Smooth muscle cell (in vitro differentiated cells): ENCODE data around the gene FRS2. TPM values are rescaled to one million over a fixed set of nuclear protein-coding genes. Genes with fewer than 3 reads are reported as not detected.

Source experiments
- DNase-seq: peaks from one replicate; lab custom pipeline; 2025; ENCODE audit not compliant: unreplicated experiment; lab: John Stamatoyannopoulos, UW
- H2AFZ ChIP-seq: fragments of 200-600 bp; sonication (generic); 2 replicates; pipeline ENCODE4 v1.6.0; 2016; ENCODE audit warnings: antibody characterized with exemption, low read depth, mild to moderate bottlenecking
- H3F3A ChIP-seq: fragments of 200-600 bp; sonication (generic); 2 replicates; pipeline ENCODE4 v1.6.0; 2017; ENCODE audit warnings: antibody characterized with exemption, low read depth
- H3K27ac ChIP-seq: fragments of 200-600 bp; sonication (generic); 2 replicates; pipeline ENCODE4 v1.5.1; 2016; ENCODE audit warnings: low read depth, mild to moderate bottlenecking
- H3K27me3 ChIP-seq: fragments of 200-600 bp; sonication (generic); 2 replicates; pipeline ENCODE4 v1.6.1; 2016; ENCODE audit warnings: low read depth, mild to moderate bottlenecking
- H3K36me3 ChIP-seq: fragments of 200-600 bp; sonication (generic); 2 replicates; pipeline ENCODE4 v1.5.1; 2016; ENCODE audit warnings: low read depth
- H3K4me1 ChIP-seq: fragments of 200-600 bp; sonication (generic); 2 replicates; pipeline ENCODE4 v1.5.1; 2016; ENCODE audit warnings: low read depth
- H3K4me2 ChIP-seq: fragments of 200-600 bp; sonication (generic); 2 replicates; pipeline ENCODE4 v1.6.0; 2016; ENCODE audit warnings: mild to moderate bottlenecking
- H3K4me3 ChIP-seq: fragments of 200-600 bp; sonication (generic); 2 replicates; pipeline ENCODE4 v1.5.1; 2016; ENCODE audit warnings: mild to moderate bottlenecking
- H3K79me2 ChIP-seq: fragments of 200-600 bp; sonication (generic); 2 replicates; pipeline ENCODE4 v1.6.0; 2016; ENCODE audit warnings: low read depth, mild to moderate bottlenecking
- H3K9ac ChIP-seq: fragments of 200-600 bp; sonication (generic); 2 replicates; pipeline ENCODE4 v1.6.0; 2016; ENCODE audit warnings: low read depth
- H3K9me3 ChIP-seq: fragments of 200-600 bp; sonication (generic); replicated peaks from 2 replicates; pipeline ENCODE4 v1.5.1; 2016; ENCODE audit warnings: low read depth
- H4K20me1 ChIP-seq: fragments of 200-600 bp; sonication (generic); 2 replicates; pipeline ENCODE4 v1.6.0; 2016; ENCODE audit warnings: low read depth
- CTCF ChIP-seq: fragments of 200-600 bp; sonication (generic); IDR thresholded peaks from 2 replicates; pipeline ENCODE4 v1.5.1; 2017; ENCODE audit warnings: borderline replicate concordance, mild to moderate bottlenecking, antibody characterized with exemption; ENCODE audit not compliant: insufficient read depth, poor library complexity, severe bottlenecking
- WGBS: methylation state at CpG from one replicate; pipeline ENCODE4 v1.1.7; 2016; ENCODE audit warnings: low lambda C conversion rate; 5-methylcytosine and 5-hydroxymethylcytosine counted together
- polyA plus RNA-seq: library from polyadenylated mRNA; unstranded; fragments of >200 nt; fragmentation: Nextera tagmentation; extraction: Ambion mirVana; gene quantifications from 2 replicates; pipeline ENCODE4 v1.2.1, GENCODE V29; 2016
- total RNA-seq: library from RNA; depleted of rRNA; stranded (reverse); fragments of >200 nt; gene quantifications from 2 replicates; pipeline ENCODE4 v1.2.3, GENCODE V29; 2014

FRS2 gene
- total and polyA plus RNA-seq, 2 experiments from 2014 or later: 23.8 to 90.2 TPM

- no peak overlapping the region for H3K27ac ChIP-seq
- no peaks in the 10 kb centered on the region for H3K9me3 ChIP-seq
- H3K9ac ChIP-seq: no peak overlapping the region
- H2AFZ ChIP-seq: no peak overlapping the region
- H3K36me3 ChIP-seq: peaks cover 3% of the 10 kb centered on the region
- no peak overlapping the region for H3K4me2 ChIP-seq
- H3K27me3 ChIP-seq: no peaks in the 10 kb centered on the region
- H3K4me1 ChIP-seq: no peaks in the 10 kb centered on the region
- 100% methylated on average over 2 of the region's 2 CpGs for WGBS
- peaks cover 3% of the 10 kb centered on the region for H3K79me2 ChIP-seq
- no peak for TF ChIP-seq CTCF
- H3F3A ChIP-seq: peaks cover 10% of the 10 kb centered on the region
- H3K4me3 ChIP-seq: no peak overlapping the region
- no peak for DNase-seq
- H4K20me1 ChIP-seq: no peaks in the 10 kb centered on the region
Observed at GRCh38 chr12:69578283-69578682, 108.1 kb downstream of the FRS2 start.

- Histone ChIP-seq H2AFZ (no peak overlapping the region), H3K36me3 (peaks cover 1% of the 10 kb centered on the region), H3F3A (peaks cover 11% of the 10 kb centered on the region), H3K4me1 (no peaks in the 10 kb centered on the region), H3K27me3 (no peaks in the 10 kb centered on the region), H3K27ac (no peak overlapping the region), H4K20me1 (no peaks in the 10 kb centered on the region), H3K9ac (no peak overlapping the region), H3K4me2 (no peak overlapping the region), H3K79me2 (peaks cover 3% of the 10 kb centered on the region), H3K9me3 (no peaks in the 10 kb centered on the region), H3K4me3 (no peak overlapping the region)
- DNase-seq: no peak
- 93% methylated on average over 4 of the region's 4 CpGs for WGBS
- TF ChIP-seq CTCF: no peak
Observed at GRCh38 chr12:69579029-69579428, 108.8 kb downstream of the FRS2 start.

GRCh38 chr12:69580074-69580473 is 109.9 kb downstream of the FRS2 start:
- Histone ChIP-seq H3K9ac (no peak overlapping the region), H3K79me2 (peaks cover 3% of the 10 kb centered on the region), H3K4me2 (no peak overlapping the region), H4K20me1 (no peaks in the 10 kb centered on the region), H3K27ac (no peak overlapping the region), H3F3A (peaks cover 11% of the 10 kb centered on the region), H2AFZ (no peak overlapping the region), H3K9me3 (no peaks in the 10 kb centered on the region), H3K4me3 (no peak overlapping the region), H3K36me3 (no peaks in the 10 kb centered on the region), H3K27me3 (no peaks in the 10 kb centered on the region), H3K4me1 (peaks cover 4% of the 10 kb centered on the region)
- WGBS: 100% methylated on average over 1 of the region's 1 CpG
- DNase-seq: no peak
- TF ChIP-seq CTCF: no peak

GRCh38 chr12:69583203-69583602 is 113.0 kb downstream of the FRS2 start:
- TF ChIP-seq CTCF: no peak
- peaks cover 11% of the 10 kb centered on the region for H3F3A ChIP-seq
- no peaks in the 10 kb centered on the region for H3K27me3 ChIP-seq
- peaks cover 21% of the 10 kb centered on the region for H3K4me1 ChIP-seq
- H2AFZ ChIP-seq: no peak overlapping the region
- no peak overlapping the region for H3K27ac ChIP-seq
- peaks cover 28% of the 10 kb centered on the region for H3K79me2 ChIP-seq
- no peak for DNase-seq
- H3K4me3 ChIP-seq: no peak overlapping the region
- H3K4me2 ChIP-seq: no peak overlapping the region
- no peaks in the 10 kb centered on the region for H3K9me3 ChIP-seq
- H4K20me1 ChIP-seq: peaks cover 8% of the 10 kb centered on the region
- no peak overlapping the region for H3K9ac ChIP-seq
- H3K36me3 ChIP-seq: peaks cover 10% of the 10 kb centered on the region
